ENCODE data around the gene OSBP2.

OSBP2 gene

DNA sequence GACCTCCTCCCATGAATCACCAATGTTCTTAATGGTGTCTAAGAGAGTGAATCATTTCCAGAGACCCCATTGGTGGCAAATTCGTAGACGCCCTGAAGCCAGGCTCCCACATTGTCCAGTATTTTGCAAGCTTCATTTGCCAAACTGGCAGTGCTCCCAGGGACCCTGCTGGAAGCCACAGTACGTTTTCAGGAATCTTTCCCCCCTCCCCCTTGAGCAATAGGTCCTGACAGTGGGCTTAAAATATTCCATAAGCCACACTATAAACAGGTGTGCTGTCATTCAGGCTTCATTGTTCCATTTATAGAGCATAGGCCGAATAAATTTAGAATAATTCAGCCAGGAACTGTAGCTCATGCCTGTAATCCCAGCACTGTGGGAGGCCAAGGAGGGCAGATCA lies 148.6 kb downstream of the OSBP2 start:
- no peak for TF ChIP-seq EZH2phosphoT487 (IDR thresholded peaks at IDR 0.05; ENCODE audit: borderline replicate concordance)
- TF ChIP-seq, protein P1, sequence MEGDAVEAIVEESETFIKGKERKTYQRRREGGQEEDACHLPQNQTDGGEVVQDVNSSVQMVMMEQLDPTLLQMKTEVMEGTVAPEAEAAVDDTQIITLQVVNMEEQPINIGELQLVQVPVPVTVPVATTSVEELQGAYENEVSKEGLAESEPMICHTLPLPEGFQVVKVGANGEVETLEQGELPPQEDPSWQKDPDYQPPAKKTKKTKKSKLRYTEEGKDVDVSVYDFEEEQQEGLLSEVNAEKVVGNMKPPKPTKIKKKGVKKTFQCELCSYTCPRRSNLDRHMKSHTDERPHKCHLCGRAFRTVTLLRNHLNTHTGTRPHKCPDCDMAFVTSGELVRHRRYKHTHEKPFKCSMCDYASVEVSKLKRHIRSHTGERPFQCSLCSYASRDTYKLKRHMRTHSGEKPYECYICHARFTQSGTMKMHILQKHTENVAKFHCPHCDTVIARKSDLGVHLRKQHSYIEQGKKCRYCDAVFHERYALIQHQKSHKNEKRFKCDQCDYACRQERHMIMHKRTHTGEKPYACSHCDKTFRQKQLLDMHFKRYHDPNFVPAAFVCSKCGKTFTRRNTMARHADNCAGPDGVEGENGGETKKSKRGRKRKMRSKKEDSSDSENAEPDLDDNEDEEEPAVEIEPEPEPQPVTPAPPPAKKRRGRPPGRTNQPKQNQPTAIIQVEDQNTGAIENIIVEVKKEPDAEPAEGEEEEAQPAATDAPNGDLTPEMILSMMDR (conservative IDR thresholded peaks at IDR 0.05; ENCODE audit: low read length): no peak
- H3K4me2 ChIP-seq (ENCODE audit: low read depth, low read length, poor library complexity, severe bottlenecking): no peak overlapping the region

DNA sequence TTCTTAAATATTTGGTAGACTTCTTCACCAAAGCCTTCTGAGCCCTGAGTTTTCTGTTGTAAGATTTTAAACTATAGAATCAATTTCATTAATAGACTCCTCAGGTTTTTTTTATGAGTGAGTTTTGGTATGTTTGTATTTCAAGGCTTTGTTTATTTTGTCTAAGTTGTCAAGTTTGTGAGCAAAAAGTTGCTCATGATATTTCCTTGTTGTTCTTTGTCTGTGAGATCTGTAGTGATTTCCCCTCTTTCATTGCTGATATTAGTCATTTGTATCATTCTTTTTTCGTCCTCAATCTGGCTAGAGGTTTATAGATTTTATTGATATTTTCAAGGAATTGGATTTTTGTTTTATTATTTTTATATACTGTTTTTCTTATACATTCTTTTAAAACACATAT lies 152.9 kb downstream of the OSBP2 start:
- Histone ChIP-seq H2AFZ (ENCODE audit: low read length) (no peak overlapping the region), H3K36me3 (ENCODE audit: insufficient read depth, low read length) (no peaks in the 10 kb centered on the region), H4K20me1 (ENCODE audit: insufficient read depth, low read length, poor library complexity, severe bottlenecking) (no peaks in the 10 kb centered on the region), H3F3A (ENCODE audit: low read depth) (no peaks in the 10 kb centered on the region), H3K79me2 (ENCODE audit: insufficient read depth, low read length) (no peaks in the 10 kb centered on the region), H3K4me2 (ENCODE audit: low read depth, low read length, poor library complexity, severe bottlenecking) (no peak overlapping the region), H3K4me1 (ENCODE audit: insufficient read depth, low read length, poor library complexity, severe bottlenecking) (no peaks in the 10 kb centered on the region), H3K9me2 (replicated peaks; ENCODE audit: low read depth, low read length) (no peaks in the 10 kb centered on the region), H3K9ac (ENCODE audit: low read depth, low read length, poor library complexity, severe bottlenecking) (no peak overlapping the region), H3K27me3 (ENCODE audit: insufficient read depth, low read length, poor library complexity, severe bottlenecking) (no peaks in the 10 kb centered on the region), H3K9me3 (ENCODE audit: insufficient read depth, low read depth, low read length) (no peaks in the 10 kb centered on the region), H3K4me3 (ENCODE audit: low read length, poor library complexity, severe bottlenecking) (no peak overlapping the region)
- TF ChIP-seq, protein P1 (conservative IDR thresholded peaks at IDR 0.05; ENCODE audit: low read length): no peak
- no peak for TF ChIP-seq EZH2phosphoT487 (IDR thresholded peaks at IDR 0.05; ENCODE audit: borderline replicate concordance)

More for the DNA sequence above, 148.6 kb downstream of the OSBP2 start:
- Histone ChIP-seq H3K9me3 (ENCODE audit: insufficient read depth, low read depth, low read length) (0 out of 2 replicates have a peak, but pooled peaks cover 3% of the 10 kb centered on the region), H3K27me3 (ENCODE audit: insufficient read depth, low read length, poor library complexity, severe bottlenecking) (no peaks in the 10 kb centered on the region), H3K9ac (ENCODE audit: low read depth, low read length, poor library complexity, severe bottlenecking) (no peak overlapping the region), H4K20me1 (ENCODE audit: insufficient read depth, low read length, poor library complexity, severe bottlenecking) (no peaks in the 10 kb centered on the region), H3K4me1 (ENCODE audit: insufficient read depth, low read length, poor library complexity, severe bottlenecking) (no peaks in the 10 kb centered on the region), H3K36me3 (ENCODE audit: insufficient read depth, low read length) (no peaks in the 10 kb centered on the region), H3K79me2 (ENCODE audit: insufficient read depth, low read length) (no peaks in the 10 kb centered on the region), H2AFZ (ENCODE audit: low read length) (no peak overlapping the region), H3K9me2 (replicated peaks; ENCODE audit: low read depth, low read length) (no peaks in the 10 kb centered on the region), H3K4me3 (ENCODE audit: low read length, poor library complexity, severe bottlenecking) (no peak overlapping the region), H3F3A (ENCODE audit: low read depth) (no peaks in the 10 kb centered on the region)

DNA sequence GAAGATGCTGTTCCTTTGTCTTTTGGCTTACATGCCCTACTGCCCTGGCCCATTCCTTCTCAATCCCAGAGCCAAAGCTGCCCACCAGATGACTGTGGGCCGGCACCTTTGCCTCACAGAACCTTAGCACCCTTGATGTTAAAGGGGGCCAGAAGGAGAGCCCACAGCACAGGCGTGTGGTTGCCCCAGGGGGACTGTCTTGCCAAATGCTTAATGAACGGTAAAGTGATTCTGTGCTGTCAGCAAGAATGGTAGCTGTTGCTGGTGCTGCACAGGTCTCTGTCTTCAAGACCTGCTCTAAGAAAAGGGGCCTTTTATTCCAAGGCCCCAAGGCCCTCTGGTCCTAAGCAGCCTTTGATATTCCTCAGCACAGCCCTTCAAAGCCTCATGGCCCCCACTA lies 160.6 kb downstream of the OSBP2 start:
- H3F3A ChIP-seq (ENCODE audit: low read depth): no peaks in the 10 kb centered on the region
- no peaks in the 10 kb centered on the region for H3K9me3 ChIP-seq (ENCODE audit: insufficient read depth, low read depth, low read length)
- no peaks in the 10 kb centered on the region for H3K4me1 ChIP-seq (ENCODE audit: insufficient read depth, low read length, poor library complexity, severe bottlenecking)
- no peak overlapping the region for H3K9ac ChIP-seq (ENCODE audit: low read depth, low read length, poor library complexity, severe bottlenecking)
- H4K20me1 ChIP-seq (ENCODE audit: insufficient read depth, low read length, poor library complexity, severe bottlenecking): no peaks in the 10 kb centered on the region
- no peaks in the 10 kb centered on the region for H3K79me2 ChIP-seq (ENCODE audit: insufficient read depth, low read length)
- TF ChIP-seq, protein P1 (conservative IDR thresholded peaks at IDR 0.05; ENCODE audit: low read length): no peak
- TF ChIP-seq EZH2phosphoT487 (IDR thresholded peaks at IDR 0.05; ENCODE audit: borderline replicate concordance): no peak
- H3K4me2 ChIP-seq (ENCODE audit: low read depth, low read length, poor library complexity, severe bottlenecking): no peak overlapping the region
- H3K9me2 ChIP-seq (replicated peaks; ENCODE audit: low read depth, low read length): no peaks in the 10 kb centered on the region
- no peaks in the 10 kb centered on the region for H3K36me3 ChIP-seq (ENCODE audit: insufficient read depth, low read length)
- peaks cover 3% of the 10 kb centered on the region for H3K27me3 ChIP-seq (ENCODE audit: insufficient read depth, low read length, poor library complexity, severe bottlenecking)
- no peak overlapping the region for H3K4me3 ChIP-seq (ENCODE audit: low read length, poor library complexity, severe bottlenecking)
- no peak overlapping the region for H2AFZ ChIP-seq (ENCODE audit: low read length)

Measured in Loucy (cell line).